Measurements from ENCODE around the gene ENPEP.
"Not testable (repeated sequence)": the region's sequence is repeated elsewhere in the genome, so short reads cannot be mapped to it uniquely, and the experiment has no call there.

ENPEP gene

DNA sequence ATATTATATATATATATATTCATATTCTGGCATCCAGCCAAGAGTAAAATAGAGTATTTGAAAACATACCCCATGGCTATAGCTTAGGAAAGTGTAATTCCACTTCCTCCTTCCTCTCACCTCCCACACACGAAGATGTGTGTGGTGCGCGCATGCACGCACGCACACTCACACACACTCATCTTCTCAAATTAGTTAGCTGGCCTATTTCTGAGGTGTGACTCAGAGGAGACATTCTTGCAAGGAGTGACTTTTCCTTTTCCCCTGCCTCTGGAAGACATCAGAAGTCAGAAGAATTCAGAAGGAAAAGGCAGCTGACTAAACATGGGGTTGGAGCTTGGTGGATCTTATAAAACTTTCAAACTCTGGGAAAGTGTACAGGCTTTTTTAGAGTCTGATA is 8.8 kb downstream of the ENPEP start:
- no peak for DNase-seq

DNA sequence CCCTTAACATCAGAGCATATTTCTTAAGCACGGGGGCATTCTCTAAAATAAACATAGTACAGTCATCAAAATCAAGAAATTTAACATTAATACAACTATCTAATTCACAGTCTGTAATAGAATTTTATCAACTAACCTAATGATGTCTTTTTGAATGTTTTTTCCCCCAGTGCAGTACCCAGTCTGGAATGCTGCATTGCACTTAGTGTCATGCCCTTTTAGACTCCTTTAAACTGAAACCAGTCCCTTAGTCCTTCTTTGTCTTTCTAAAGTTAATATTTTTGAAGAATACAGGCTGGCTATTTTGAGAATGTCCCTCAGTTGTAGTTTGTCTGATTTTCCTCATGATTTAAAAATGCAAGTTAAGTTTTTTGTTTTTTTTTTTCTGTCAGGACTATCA is 9.5 kb downstream of the ENPEP start:
- no peak for DNase-seq

DNA sequence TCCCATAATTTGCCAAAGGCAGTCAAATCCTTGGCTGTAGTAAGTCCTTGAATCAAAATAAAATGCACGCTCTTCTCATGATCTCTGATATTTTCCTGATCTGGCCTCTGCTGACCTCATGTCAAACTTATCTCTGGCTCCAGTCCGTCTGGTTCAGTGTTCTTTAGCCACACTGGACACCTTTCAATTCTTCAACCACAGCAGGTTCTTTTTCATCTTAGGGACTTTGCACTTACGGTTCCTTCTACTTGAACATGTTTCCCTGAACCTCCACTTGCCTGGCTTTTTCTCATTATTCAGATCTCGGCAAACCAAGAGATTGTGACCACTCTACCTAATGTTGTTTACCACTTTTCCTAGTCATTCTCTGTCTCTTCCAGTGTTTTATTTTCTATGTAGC is 10.3 kb downstream of the ENPEP start:
- DNase-seq, result no peak

DNA sequence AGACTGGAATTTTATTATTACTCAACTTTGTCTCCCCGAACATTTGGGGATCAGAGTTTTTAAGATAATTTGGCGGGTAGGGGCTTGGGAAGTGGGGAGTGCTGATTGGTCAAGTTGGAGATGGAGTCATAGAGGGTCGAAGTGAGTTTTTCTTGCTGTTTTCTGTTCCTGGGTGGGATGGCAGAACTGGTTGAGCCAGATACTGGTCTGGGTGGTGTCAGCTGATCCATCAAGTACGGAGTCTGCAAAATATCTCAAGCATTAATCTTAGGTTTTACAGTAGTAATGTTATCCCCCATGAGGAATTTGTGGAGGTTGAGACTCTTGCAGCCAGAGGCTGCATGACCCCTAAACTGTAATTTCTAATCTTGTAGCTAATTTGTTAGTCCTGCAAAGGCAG is 10.9 kb downstream of the ENPEP start:
- not testable (repeated sequence) for DNase-seq

DNA sequence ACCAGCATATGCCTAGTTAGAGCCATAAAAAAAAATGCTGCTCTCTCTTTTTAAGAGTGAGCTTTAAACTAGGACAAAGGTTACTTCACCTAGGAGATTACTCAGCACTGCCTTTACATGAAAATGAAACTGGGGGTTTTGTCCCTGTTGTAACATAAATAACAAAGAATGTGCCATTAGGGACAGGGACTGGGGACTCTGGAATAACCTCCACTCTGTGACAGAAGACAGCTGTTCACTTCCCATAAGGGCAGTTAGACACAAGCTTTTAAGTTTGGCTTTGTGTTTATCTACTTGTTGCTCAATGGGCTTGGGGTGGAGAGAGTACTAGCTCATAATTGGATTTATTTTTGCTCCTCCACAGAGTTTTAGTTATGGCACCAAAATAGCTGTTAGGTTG is 11.9 kb downstream of the ENPEP start:
- no peak for DNase-seq

DNA sequence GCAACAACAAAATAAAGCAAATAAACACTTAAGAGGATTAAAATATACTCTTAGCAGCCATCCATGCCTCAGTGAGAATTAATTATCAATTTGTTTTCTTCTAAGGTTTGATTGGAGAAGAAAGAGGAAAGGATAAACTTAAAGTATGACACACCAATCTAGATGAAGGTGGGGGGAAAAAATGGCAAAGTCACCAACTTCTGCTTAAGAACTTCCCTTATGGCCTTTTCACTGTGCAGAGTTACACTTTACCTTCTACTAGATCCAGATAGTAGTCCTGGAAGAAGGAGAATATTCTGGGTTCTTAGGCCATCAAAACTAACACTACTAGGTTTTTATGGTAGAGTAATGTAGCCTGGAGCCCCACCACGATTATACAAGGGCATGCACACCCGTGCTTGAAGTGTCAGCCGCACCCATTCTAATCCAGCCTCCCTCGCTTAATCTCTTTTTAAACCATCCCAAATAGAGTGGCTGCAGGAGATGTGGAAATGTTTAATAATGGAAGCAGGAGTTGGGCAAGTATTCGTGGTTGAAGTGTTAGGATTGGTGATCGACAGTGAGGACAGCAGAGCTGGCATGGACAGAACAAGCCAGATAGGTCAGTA is 14.1 kb downstream of the ENPEP start:
- no peak for DNase-seq

DNA sequence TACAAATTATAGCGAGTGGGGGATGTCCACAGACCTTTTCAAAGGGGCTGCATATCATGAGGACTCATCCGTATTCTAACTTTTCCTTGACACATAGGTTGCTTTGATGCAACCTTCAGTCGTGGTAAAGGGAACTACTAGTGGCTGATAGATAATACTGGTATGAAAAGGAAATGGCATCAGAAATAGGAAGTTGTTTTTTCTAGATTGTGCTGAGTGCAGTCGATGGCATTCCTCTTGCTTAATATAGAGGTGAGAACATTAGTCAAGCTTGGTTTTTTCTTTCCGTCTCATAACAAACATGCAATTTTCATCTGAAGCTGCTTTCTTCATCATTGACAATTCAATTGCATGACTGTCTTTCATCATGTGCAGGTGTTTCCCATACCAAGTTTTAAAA is 16.6 kb downstream of the ENPEP start:
- no peak for DNase-seq

DNA sequence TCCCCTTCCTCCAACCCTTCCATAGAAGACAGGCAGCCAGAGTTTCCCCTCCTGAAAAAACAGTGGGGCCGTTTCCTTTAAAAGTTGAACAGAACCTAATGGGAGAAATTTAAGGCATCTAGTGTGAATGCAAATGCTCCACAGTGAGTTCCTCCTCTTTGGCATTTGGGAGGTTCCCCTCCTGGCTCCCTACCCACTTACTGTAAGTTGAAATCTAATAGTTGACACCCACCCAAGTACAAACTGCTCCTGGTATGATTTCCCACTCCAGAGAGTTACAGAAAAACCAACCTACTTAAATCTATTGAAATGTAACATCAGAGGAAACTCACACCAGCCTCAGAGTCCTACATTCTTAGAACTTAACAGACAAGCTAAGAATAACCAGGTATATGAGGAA is 17.6 kb downstream of the ENPEP start:
- no peak for DNase-seq

DNA sequence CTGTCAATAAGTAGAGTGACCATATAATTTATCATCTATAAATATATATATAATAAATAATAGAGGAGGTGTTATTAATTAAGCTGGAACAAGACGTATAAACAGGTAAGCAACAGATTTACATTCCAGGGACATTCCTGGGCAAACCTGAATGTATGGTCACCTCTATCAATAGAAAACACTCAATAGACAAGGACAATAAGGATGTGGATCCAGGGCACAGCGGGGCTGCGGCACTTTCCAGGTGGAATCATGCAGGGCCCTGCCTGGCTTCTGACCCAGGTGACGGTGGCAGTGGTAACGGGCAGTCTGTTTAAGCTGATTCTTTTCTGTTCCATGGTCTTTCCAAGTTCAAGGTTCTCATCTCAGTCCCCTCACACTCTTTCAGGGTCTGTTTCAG is 22.5 kb downstream of the ENPEP start:
- DNase-seq, result no peak

DNA sequence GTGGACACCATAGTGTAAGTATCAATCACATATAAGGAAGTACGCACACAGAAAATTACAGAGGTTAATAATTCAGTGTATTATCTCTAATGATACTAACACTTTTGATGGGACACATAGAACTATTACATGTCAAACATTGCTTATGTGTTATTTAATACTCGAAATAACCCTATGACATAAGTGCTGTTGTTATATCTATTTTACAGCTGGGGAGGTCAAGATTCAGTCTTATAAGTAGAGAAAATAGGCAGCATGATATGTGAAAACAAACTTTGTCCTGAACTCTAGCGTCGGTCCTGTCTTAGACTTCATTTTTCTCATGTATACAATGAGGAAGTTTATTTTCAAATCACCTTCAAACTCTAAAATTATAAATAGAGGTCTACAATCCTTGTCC is 23.2 kb downstream of the ENPEP start:
- no peak for DNase-seq

DNA sequence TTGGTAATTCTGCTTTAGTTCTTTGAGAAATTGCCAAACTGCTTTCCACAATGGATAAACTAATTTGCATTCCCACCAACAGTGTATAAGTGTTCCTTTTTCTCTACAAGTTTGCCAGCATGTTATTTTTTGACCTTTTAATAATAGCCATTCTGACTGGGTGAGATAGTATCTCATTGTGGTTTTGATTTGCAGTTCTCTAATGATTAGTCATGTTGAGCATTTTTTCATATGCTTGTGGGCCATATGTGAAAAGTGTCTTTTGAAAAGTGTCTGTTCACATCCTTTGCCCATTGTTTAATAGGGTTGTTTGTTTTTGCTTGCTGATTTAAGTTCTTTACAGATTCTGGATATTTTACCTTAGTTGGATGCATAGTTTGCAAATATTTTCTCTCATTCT is 25.9 kb downstream of the ENPEP start:
- no peak for DNase-seq

DNA sequence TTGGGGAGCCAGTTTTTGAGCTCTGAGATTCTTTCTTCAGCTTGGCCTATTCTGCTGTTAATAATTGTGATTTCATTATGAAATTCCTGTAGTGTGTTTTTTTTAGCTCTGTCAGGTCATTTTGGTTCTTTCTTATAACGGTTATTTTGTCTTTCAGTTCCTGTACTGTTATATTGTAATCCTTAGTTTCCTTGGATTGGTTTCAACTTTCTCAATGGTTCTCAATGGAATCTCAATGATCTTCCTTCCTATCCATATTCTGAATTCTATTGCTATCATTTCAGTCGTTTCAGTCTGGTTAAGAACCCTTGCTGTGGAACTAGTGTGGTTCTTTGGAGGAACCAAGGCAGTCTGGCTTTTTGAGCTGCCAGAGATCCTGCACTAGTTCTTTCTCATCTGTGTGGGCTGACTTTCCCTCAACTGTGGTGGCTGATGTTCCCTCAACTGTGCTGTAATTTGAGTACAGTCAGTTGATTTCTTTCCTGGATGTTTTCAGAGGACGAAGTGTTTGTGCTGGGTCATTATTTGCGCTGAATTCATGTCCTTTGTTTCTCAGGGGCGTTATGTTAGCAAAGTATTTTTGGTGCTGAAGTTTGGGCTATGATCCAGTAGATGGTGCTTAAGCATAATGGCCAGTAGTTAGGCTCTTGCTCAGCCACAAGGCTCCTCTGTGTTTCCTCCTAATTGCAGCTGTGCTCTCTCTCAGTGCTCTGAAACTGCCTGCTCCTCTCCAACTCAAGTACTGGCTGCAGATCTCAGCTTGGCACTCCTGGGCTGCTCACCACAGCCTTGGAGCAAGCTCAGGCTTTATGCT is 27.5 kb downstream of the ENPEP start:
- no peak for DNase-seq

DNA sequence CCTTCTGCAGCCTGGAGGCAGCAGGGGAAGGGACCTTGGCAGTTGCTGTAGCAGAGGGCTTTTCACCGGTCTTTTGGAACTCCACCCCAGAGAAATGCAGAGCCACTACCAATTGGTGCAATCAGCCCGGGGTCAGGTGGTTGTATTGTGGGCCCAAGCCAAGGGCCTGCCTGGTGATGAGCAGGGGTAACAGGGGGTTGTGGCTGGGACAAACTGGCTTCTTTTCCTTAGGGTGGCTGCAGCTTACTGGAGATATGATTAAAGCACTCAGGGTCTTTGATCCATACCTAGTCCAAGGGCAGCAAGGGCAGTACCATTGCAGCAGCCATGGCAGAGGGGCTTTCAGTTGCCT is 28.1 kb downstream of the ENPEP start:
- no peak for DNase-seq

DNA sequence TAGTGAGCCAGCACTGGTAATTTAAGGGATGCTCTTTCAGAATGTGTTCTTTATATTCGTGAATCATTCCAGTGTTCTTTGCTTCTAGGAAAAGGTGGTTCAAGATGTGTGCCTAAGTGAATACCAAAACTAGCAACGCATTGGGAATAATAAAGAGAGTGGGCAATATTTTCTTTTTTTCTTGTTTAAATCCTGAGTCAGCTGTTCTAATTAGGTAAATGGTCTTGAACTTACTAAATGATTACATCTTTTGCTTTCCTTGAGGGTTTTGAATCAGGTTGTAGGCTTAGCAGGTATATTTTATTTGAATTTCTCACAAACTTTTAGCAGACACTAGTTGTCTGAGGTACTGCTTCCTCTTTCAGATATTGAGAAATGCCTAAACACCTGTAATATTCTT is 29.5 kb downstream of the ENPEP start:
- no peak for DNase-seq

DNA sequence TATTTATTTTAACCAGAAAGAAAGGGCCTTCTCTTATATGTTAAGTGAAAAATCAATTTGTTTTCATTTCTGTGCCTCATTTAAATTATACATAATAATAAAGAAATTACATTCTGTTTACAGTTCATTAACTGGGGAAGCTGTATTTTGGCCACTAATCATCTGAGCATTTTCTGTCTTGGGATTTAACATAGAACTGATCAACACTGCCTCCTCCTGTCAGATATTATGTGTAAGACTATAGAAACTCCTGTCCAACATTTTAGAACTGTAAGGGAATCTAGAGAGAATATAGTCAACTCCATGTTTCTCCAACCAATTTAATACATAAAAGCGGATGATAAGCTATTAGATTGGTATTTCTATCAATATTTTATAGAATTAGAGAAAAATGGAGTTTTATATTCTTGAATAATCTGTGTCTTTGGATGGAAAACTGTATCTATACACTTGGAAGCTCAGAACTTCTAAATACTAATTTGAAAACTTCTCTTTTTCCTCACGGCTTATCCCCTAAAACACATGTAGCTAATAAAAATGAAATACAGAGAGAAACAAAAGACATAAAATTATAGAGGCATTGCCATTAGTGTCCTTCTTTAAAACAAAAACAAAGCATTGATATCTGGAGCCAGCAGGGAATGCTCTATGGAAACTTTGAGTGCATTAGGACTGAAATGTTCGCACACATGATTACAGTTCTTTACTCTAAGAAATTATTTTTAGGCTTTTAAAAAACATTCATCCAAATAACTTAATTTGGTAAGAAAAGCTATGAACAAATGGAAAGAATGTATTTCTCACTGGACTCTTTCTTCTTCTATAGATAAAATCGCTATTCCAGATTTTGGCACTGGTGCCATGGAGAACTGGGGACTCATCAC is 33.1 kb downstream of the ENPEP start:
- DNase-seq, result no peak

DNA sequence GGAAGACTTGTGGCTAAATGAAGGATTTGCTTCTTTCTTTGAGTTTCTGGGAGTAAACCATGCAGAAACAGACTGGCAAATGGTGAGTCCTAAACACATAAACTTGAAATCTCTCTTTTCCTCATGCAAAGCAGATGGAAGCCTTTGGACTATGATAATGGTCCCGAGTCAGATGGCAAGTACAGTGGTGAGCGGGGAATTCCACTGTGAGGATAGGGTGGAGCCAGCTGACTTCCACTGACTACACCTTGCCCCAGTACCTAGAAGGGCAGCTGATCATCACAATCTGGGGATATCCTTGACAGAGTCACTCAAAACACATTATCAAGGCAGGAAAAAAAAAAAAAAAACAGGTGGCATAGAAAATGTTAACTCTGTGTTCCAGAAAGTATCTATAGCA is 34.3 kb downstream of the ENPEP start:
- DNase-seq, result no peak

DNA sequence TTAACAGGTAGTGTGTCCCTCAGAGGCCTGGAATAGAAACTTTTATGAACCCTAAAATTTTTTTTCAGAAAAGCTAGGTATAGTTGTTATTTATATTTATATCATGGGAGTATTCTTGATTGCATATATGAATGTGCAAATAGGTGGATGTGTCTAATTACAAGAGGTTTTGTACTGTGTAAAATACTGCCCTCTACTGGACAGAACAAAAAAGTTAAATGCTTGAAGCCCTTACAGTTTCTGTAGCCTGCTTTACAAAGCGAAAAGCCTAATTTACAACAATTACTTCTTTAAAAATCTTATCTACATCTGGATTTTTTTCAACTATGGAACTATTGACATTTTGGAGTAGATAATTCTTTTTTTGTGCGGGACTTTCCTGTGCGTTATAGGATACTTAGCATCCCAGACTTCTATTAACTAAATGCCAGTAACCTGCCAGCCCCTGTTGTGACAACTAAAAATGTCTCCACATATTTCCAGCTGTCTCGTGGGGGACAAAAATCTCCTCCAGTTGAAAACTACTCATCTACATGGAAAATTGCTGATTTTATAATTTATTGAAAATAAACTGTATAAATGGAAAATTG is 35.1 kb downstream of the ENPEP start:
- DNase-seq, result peak; percentile 29

DNA sequence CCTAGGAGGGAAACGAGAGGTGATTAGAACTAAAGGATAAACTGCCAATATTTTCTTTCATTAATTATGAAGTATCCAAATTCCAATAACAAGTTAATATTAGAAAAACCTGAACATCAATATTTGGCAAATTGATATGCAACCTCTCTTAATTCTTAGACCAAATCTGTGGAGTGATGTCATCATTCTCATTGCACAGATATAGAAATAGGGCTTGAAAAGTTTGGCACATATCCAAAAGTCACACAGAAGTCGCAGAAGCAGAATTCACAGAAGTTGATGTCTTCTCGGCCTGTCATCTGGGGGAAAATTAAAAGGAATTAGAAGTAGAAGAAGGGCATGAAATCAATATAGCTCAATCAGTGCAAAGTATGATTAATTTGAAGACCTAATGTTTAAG is 36.9 kb downstream of the ENPEP start:
- no peak for DNase-seq

DNA sequence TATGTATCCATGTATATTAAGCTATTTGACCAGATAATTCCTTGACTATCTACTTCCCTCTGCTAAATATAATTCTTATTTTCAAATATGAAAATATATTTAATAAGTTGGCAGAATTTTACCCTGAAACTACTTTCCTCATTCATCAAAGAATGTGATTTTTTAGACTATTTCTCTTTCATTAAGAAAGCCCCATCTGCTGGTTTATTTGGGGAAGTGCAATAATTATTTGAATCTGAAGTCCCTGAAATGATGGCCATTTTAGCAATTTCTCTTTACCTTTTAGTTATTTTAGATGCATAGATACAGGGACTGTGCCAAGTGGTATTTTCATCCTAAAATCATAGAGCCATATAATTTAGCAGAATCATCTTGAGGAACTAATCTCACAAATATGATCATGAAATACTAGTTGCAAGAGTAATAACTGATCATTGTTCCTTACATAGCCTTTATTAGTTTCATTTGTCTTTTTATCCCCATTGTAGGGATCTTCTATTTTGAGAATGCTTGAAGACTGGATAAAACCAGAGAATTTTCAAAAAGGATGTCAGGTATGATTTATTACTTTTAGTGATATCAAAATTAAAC is 39.0 kb downstream of the ENPEP start:
- DNase-seq, result no peak

DNA sequence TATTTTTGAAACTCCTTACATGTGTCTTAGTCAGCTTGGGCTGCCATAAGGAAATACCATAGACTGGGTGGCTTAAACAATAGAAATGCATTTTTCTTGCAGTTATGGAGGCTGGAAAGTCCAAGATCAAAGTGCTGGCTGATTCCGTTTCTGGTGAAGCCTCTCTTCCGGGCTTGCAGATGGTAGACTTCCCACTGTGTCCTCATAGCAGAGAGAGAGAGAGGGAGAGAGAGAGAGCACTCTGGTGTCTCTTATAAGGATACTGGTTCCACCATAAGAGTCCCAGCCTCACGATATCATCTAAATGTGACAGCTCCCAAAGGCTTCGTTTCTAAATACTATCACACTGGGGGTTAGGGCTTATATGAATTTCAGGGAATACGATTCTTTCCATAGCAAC is 39.7 kb downstream of the ENPEP start:
- DNase-seq, result no peak

DNA sequence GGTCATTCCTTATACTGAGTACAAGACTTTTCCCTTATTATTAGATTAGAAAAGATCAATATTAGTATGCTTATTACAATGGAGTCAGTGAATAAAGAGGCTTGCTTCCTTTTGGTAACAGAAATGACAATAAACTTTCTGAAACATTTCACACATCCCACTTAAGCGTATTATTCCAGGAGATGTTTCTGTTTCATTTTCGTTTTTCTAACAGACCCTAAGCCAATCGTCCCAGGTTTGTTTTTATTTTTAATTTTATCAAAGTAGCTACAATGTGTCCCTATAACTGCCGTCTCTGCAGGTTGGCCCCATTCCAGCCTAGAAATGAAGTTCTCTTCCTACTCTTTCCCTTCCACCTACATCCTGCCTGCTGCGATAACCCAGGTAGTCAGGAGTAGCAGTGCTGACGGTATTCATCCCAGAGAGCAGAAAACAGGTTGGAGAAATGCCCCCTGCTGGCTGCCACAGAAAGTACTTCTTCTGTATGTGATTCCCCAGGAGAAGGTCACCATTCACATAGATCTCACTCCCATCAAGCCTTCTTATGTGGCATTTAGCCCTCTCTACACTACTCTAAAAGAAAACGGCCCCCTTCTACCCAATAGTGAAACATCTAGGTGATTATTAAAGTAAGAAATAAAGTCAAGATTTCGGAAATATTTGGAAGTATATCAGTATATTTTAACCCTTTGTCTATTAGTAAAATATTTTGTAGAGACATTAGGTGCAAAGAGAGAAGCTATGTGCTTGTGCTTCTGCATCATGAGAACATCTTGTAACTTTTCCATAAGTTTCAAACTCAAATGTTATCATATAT is 40.4 kb downstream of the ENPEP start:
- DNase-seq, result peak; percentile 33

DNA sequence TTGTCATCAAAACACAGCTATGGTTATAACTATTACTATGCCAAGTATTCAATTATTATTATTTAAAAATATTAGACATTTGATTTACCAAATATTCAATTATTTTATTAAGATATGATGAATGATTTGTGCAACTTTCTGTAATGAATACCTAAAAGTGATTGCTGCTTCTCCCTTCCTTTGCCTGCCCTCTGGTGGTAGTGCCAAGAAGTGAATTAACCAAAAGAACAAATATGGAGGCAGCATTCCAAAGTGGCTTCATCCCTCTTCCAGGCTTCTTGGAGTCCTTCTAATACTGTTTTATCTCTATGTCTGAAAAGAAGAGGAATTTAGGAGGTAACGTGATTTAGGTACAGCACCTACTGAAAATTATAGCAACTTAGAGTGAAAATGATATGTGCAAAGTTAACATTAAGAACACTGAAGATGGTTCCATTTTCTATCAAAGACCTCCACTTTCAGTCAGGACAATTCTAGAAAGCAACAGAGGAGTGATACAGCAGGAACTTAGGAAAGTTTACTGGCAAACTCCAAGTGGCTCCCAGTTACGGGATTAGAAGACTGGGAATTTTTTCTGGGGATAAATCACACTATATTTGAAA is 43.0 kb downstream of the ENPEP start:
- DNase-seq, result no peak
